ENCODE measurements around the gene ADGRA1.
A peak's percentile ranks its signal among the peaks of the same experiment; 100 is the strongest.
"Not testable (repeated sequence)": the region's sequence is repeated elsewhere in the genome, so short reads cannot be mapped to it uniquely, and the experiment has no call there.

The ADGRA1 gene

GRCh38 chr10:133133471-133134231, 45.9 kb downstream of the ADGRA1 start:
- no peaks in the 10 kb centered on the region for H3K79me2 ChIP-seq (ENCODE audit: insufficient read depth, low read length)
- H3K4me2 ChIP-seq (ENCODE audit: insufficient read depth, low read length), result no peak overlapping the region
- H3K27ac ChIP-seq (ENCODE audit: low read length), result no peak overlapping the region
- no peaks in the 10 kb centered on the region for H3K27me3 ChIP-seq (ENCODE audit: insufficient read depth, low read length, poor library complexity)
- no peaks in the 10 kb centered on the region for H3K9me3 ChIP-seq (ENCODE audit: insufficient read depth, low read length, severe bottlenecking)
- H4K20me1 ChIP-seq (ENCODE audit: insufficient read depth, low read length), result peaks cover 15% of the 10 kb centered on the region; the same call in 1 of the 2 replicates
- no peak overlapping the region for H3K4me3 ChIP-seq (ENCODE audit: low read depth in 1 of 2, low read length in 2 of 2)
- H3K36me3 ChIP-seq (ENCODE audit: insufficient read depth, low read length), result no peaks in the 10 kb centered on the region
- TF ChIP-seq EZH2 (IDR thresholded peaks at IDR 0.05; ENCODE audit: borderline replicate concordance, low read depth, low read length, severe bottlenecking) (no peak), CTCF (IDR thresholded peaks at IDR 0.05; ENCODE audit: borderline replicate concordance, extremely low read depth, low read length, poor library complexity, severe bottlenecking) (no peak)
- DNase-seq (no peak), ATAC-seq (ENCODE audit: insufficient read depth, low read depth) (no peak)
- H2AFZ ChIP-seq (ENCODE audit: low read depth, low read length), result no peak overlapping the region
- H3K9ac ChIP-seq (ENCODE audit: low read depth, low read length), result no peak overlapping the region
- no peaks in the 10 kb centered on the region for H3K4me1 ChIP-seq (ENCODE audit: insufficient read depth, low read length)

GRCh38 chr10:133134411-133135115, 46.8 kb downstream of the ADGRA1 start:
- TF ChIP-seq EZH2 (IDR thresholded peaks at IDR 0.05; ENCODE audit: borderline replicate concordance, low read depth, low read length, severe bottlenecking) (no peak), CTCF (IDR thresholded peaks at IDR 0.05; ENCODE audit: borderline replicate concordance, extremely low read depth, low read length, poor library complexity, severe bottlenecking) (no peak)
- H3K4me3 ChIP-seq (ENCODE audit: low read depth in 1 of 2, low read length in 2 of 2), result no peak overlapping the region
- no peaks in the 10 kb centered on the region for H3K27me3 ChIP-seq (ENCODE audit: insufficient read depth, low read length, poor library complexity)
- no peaks in the 10 kb centered on the region for H3K79me2 ChIP-seq (ENCODE audit: insufficient read depth, low read length)
- no peaks in the 10 kb centered on the region for H3K4me1 ChIP-seq (ENCODE audit: insufficient read depth, low read length)
- H3K4me2 ChIP-seq (ENCODE audit: insufficient read depth, low read length), result no peak overlapping the region
- no peak for DNase-seq
- H2AFZ ChIP-seq (ENCODE audit: low read depth, low read length), result no peak overlapping the region
- no peak overlapping the region for H3K9ac ChIP-seq (ENCODE audit: low read depth, low read length)
- peak; percentile 64 for ATAC-seq (ENCODE audit: insufficient read depth, low read depth)
- H3K36me3 ChIP-seq (ENCODE audit: insufficient read depth, low read length), result no peaks in the 10 kb centered on the region
- no peaks in the 10 kb centered on the region for H3K9me3 ChIP-seq (ENCODE audit: insufficient read depth, low read length, severe bottlenecking)
- H4K20me1 ChIP-seq (ENCODE audit: insufficient read depth, low read length), result peaks cover 15% of the 10 kb centered on the region; the same call in 1 of the 2 replicates
- H3K27ac ChIP-seq (ENCODE audit: low read length), result no peak overlapping the region

GRCh38 chr10:133135116-133135465, 47.4 kb downstream of the ADGRA1 start:
- Histone ChIP-seq H3K4me3 (ENCODE audit: low read depth in 1 of 2, low read length in 2 of 2) (no peak overlapping the region), H4K20me1 (ENCODE audit: insufficient read depth, low read length) (peaks cover 15% of the 10 kb centered on the region; the same call in 1 of the 2 replicates)
- DNase-seq, result no peak

GRCh38 chr10:133137486-133138145, 49.9 kb downstream of the ADGRA1 start:
- not testable (repeated sequence) for H3K4me3 ChIP-seq (ENCODE audit: low read depth in 1 of 2, low read length in 2 of 2); H2AFZ ChIP-seq (ENCODE audit: low read depth, low read length); H3K27me3 ChIP-seq (ENCODE audit: insufficient read depth, low read length, poor library complexity); H3K79me2 ChIP-seq (ENCODE audit: insufficient read depth, low read length); DNase-seq; ATAC-seq (ENCODE audit: insufficient read depth, low read depth); H3K27ac ChIP-seq (ENCODE audit: low read length); H3K36me3 ChIP-seq (ENCODE audit: insufficient read depth, low read length); H3K9me3 ChIP-seq (ENCODE audit: insufficient read depth, low read length, severe bottlenecking); H3K4me2 ChIP-seq (ENCODE audit: insufficient read depth, low read length); H3K9ac ChIP-seq (ENCODE audit: low read depth, low read length); H3K4me1 ChIP-seq (ENCODE audit: insufficient read depth, low read length)
- H4K20me1 ChIP-seq (ENCODE audit: insufficient read depth, low read length), result peaks cover 15% of the 10 kb centered on the region; the same call in 1 of the 2 replicates

More at GRCh38 chr10:133135116-133135465, 47.4 kb downstream of the ADGRA1 start:
- Histone ChIP-seq H3K79me2 (ENCODE audit: insufficient read depth, low read length) (no peaks in the 10 kb centered on the region), H3K36me3 (ENCODE audit: insufficient read depth, low read length) (no peaks in the 10 kb centered on the region), H2AFZ (ENCODE audit: low read depth, low read length) (no peak overlapping the region), H3K4me2 (ENCODE audit: insufficient read depth, low read length) (no peak overlapping the region), H3K9ac (ENCODE audit: low read depth, low read length) (no peak overlapping the region), H3K4me1 (ENCODE audit: insufficient read depth, low read length) (no peaks in the 10 kb centered on the region), H3K9me3 (ENCODE audit: insufficient read depth, low read length, severe bottlenecking) (no peaks in the 10 kb centered on the region), H3K27me3 (ENCODE audit: insufficient read depth, low read length, poor library complexity) (no peaks in the 10 kb centered on the region), H3K27ac (ENCODE audit: low read length) (no peak overlapping the region)
- no peak; the same call in 2 of the 3 replicates for ATAC-seq (ENCODE audit: insufficient read depth, low read depth)
- TF ChIP-seq EZH2 (IDR thresholded peaks at IDR 0.05; ENCODE audit: borderline replicate concordance, low read depth, low read length, severe bottlenecking) (no peak), CTCF (IDR thresholded peaks at IDR 0.05; ENCODE audit: borderline replicate concordance, extremely low read depth, low read length, poor library complexity, severe bottlenecking) (no peak)

All from DND-41 (cell line).